ENCODE measurements around the gene ABCB8.

The ABCB8 gene

GRCh38 chr7:151082141-151083070, 54.2 kb downstream of the ABCB8 start:
- TF ChIP-seq CTCF (IDR thresholded peaks at IDR 0.05; ENCODE audit: insufficient read depth, low read depth, low read length, missing control alignments): no peak
- DNase-seq (ENCODE audit: low read depth): peak; percentile 11
- peak overlapping the region; percentile 65 for H3K4me3 ChIP-seq (ENCODE audit: low read length)

- H3K4me3 ChIP-seq (ENCODE audit: low read length): peak within 1 kb of the TSS; percentile 65
- no peak for TF ChIP-seq CTCF (IDR thresholded peaks at IDR 0.05; ENCODE audit: insufficient read depth, low read depth, low read length, missing control alignments)
- peak; percentile 73 for DNase-seq (ENCODE audit: low read depth)
Measured at GRCh38 chr7:151083071-151083823, 55.0 kb downstream of the ABCB8 start, which contains the start of gene TMUB1. Gene TMUB1 (minus strand): TSS chr7:151083493. CDS start chr7:151082563, 930 bp downstream.

GRCh38 chr7:151083824-151084160, 55.5 kb downstream of the ABCB8 start:
- TF ChIP-seq CTCF (IDR thresholded peaks at IDR 0.05; ENCODE audit: insufficient read depth, low read depth, low read length, missing control alignments): no peak
- peak overlapping the region; percentile 65 for H3K4me3 ChIP-seq (ENCODE audit: low read length)

GRCh38 chr7:151085329-151085690, 57.1 kb downstream of the ABCB8 start:
- DNase-seq (ENCODE audit: low read depth): no peak
- TF ChIP-seq CTCF (IDR thresholded peaks at IDR 0.05; ENCODE audit: insufficient read depth, low read depth, low read length, missing control alignments): no peak
- H3K4me3 ChIP-seq (ENCODE audit: low read length): no peak overlapping the region

More at GRCh38 chr7:151083824-151084160, 55.5 kb downstream of the ABCB8 start:
- no peak for DNase-seq (ENCODE audit: low read depth)

GRCh38 chr7:151085691-151086620, 57.7 kb downstream of the ABCB8 start, which contains the start of gene AGAP3:
Gene AGAP3 (plus strand): TSS chr7:151086475. CDS start chr7:151086742, 267 bp downstream.
- DNase-seq (ENCODE audit: low read depth): peak; percentile 69
- H3K4me3 ChIP-seq (ENCODE audit: low read length): peak within 1 kb of the TSS; percentile 72
- TF ChIP-seq CTCF (IDR thresholded peaks at IDR 0.05; ENCODE audit: insufficient read depth, low read depth, low read length, missing control alignments): no peak

- TF ChIP-seq CTCF (IDR thresholded peaks at IDR 0.05; ENCODE audit: insufficient read depth, low read depth, low read length, missing control alignments): no peak
- H3K4me3 ChIP-seq (ENCODE audit: low read length): peak overlapping the region; percentile 72
- peak; percentile 52 for DNase-seq (ENCODE audit: low read depth)
Measured at GRCh38 chr7:151086802-151087244, 58.6 kb downstream of the ABCB8 start.
